ENCODE results near the gene BCL2L11. TPM values are rescaled to one million over a fixed set of nuclear protein-coding genes. Genes with fewer than 3 reads are reported as not detected.

BCL2L11 gene
- total and polyA plus RNA-seq, 2 experiments from 2014 or later, result 12.3 to 25.3 TPM

- Histone ChIP-seq H3K79me2 (no peaks in the 10 kb centered on the region), H3K4me3 (no peak overlapping the region), H3K4me1 (ENCODE audit: insufficient read depth) (no peaks in the 10 kb centered on the region), H3K9me2 (replicated peaks; ENCODE audit: insufficient read depth) (no peaks in the 10 kb centered on the region), H3K27ac (no peak overlapping the region), H3K9me3 (ENCODE audit: low read depth) (no peaks in the 10 kb centered on the region), H4K20me1 (ENCODE audit: insufficient read depth, poor library complexity, severe bottlenecking) (no peaks in the 10 kb centered on the region), H3K36me3 (replicated peaks; ENCODE audit: insufficient read depth, low read depth) (no peaks in the 10 kb centered on the region), H3K27me3 (no peaks in the 10 kb centered on the region), H2AFZ (no peak overlapping the region), H3K4me2 (no peak overlapping the region)
- 84% methylated on average over 11 of the region's 11 CpGs for WGBS (ENCODE audit: low lambda C conversion rate, missing lambda C conversion rate)
- TF ChIP-seq EZH2 (IDR thresholded peaks at IDR 0.05; ENCODE audit: borderline replicate concordance), result no peak
- no peak for TF ChIP-seq CTCF (IDR thresholded peaks at IDR 0.05; ENCODE audit: poor library complexity)
- TF ChIP-seq EZH2phosphoT487 (IDR thresholded peaks at IDR 0.05; ENCODE audit: low read depth, severe bottlenecking, unreplicated experiment), result no peak
- no peak for DNase-seq (ENCODE audit: low spot score)
Measured at GRCh38 chr2:111200333-111200881, 79.7 kb downstream of the BCL2L11 start.

GRCh38 chr2:111201214-111201613, 80.5 kb downstream of the BCL2L11 start:
- no peaks in the 10 kb centered on the region for H3K79me2 ChIP-seq
- H3K27ac ChIP-seq, result no peak overlapping the region
- H3K36me3 ChIP-seq (replicated peaks; ENCODE audit: insufficient read depth, low read depth), result no peaks in the 10 kb centered on the region
- no peaks in the 10 kb centered on the region for H4K20me1 ChIP-seq (ENCODE audit: insufficient read depth, poor library complexity, severe bottlenecking)
- TF ChIP-seq EZH2phosphoT487 (IDR thresholded peaks at IDR 0.05; ENCODE audit: low read depth, severe bottlenecking, unreplicated experiment) (no peak), CTCF (IDR thresholded peaks at IDR 0.05; ENCODE audit: poor library complexity) (no peak), EZH2 (IDR thresholded peaks at IDR 0.05; ENCODE audit: borderline replicate concordance) (no peak)
- 85% methylated on average over 4 of the region's 4 CpGs for WGBS (ENCODE audit: low lambda C conversion rate, missing lambda C conversion rate)
- no peaks in the 10 kb centered on the region for H3K27me3 ChIP-seq
- no peaks in the 10 kb centered on the region for H3K9me2 ChIP-seq (replicated peaks; ENCODE audit: insufficient read depth)
- H2AFZ ChIP-seq, result no peak overlapping the region
- no peak for DNase-seq (ENCODE audit: low spot score)
- H3K4me2 ChIP-seq, result no peak overlapping the region
- no peaks in the 10 kb centered on the region for H3K9me3 ChIP-seq (ENCODE audit: low read depth)
- no peak overlapping the region for H3K4me3 ChIP-seq
- H3K4me1 ChIP-seq (ENCODE audit: insufficient read depth), result no peaks in the 10 kb centered on the region

DNA sequence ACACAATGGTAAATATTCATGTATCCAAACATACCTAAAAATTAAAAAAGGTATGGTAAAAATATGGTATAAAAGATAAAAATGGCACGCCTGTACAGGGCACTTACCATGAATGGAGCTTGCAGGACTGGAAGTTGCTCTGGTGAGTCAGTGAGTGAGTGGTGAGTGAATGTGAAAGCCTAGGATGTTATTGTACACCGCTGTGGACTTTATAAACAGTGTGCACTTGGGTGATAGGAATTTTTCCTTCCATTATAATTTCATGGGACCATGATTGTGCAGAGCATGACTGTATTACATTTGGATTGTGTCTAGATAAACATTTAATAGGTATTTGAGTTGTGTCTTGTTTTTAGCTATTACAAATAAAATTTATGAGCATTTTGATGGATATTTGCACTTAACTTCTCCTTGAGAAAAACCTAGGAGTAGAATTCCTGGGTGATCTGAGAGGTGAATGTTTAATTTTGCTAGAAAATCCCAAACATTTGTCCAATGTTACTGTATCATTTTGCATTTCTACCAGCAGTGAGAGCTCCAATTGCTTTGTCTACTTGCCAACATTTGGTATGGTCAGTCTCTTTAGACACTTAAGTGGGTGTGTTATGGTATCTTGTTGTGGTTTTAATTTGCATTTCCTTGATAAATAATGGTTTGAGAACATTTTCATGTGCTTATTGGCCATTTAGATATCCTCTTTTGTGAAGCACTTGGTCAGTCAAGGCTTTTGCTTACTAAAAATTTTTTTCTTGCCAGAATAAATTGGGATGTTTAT, 81.7 kb downstream of the BCL2L11 start:
- Histone ChIP-seq H3K4me1 (ENCODE audit: insufficient read depth) (no peaks in the 10 kb centered on the region), H3K4me3 (no peak overlapping the region), H3K9me3 (ENCODE audit: low read depth) (no peaks in the 10 kb centered on the region), H3K4me2 (no peak overlapping the region), H3K36me3 (replicated peaks; ENCODE audit: insufficient read depth, low read depth) (no peaks in the 10 kb centered on the region), H3K27ac (no peak overlapping the region), H3K27me3 (no peaks in the 10 kb centered on the region), H3K9me2 (replicated peaks; ENCODE audit: insufficient read depth) (no peaks in the 10 kb centered on the region), H2AFZ (no peak overlapping the region), H4K20me1 (ENCODE audit: insufficient read depth, poor library complexity, severe bottlenecking) (no peaks in the 10 kb centered on the region), H3K79me2 (no peaks in the 10 kb centered on the region)
- 89% methylated on average over 2 of the region's 2 CpGs for WGBS (ENCODE audit: low lambda C conversion rate, missing lambda C conversion rate)
- DNase-seq (ENCODE audit: low spot score), result no peak
- TF ChIP-seq EZH2phosphoT487 (IDR thresholded peaks at IDR 0.05; ENCODE audit: low read depth, severe bottlenecking, unreplicated experiment), result no peak
- no peak for TF ChIP-seq CTCF (IDR thresholded peaks at IDR 0.05; ENCODE audit: poor library complexity)
- no peak for TF ChIP-seq EZH2 (IDR thresholded peaks at IDR 0.05; ENCODE audit: borderline replicate concordance)

Data from hepatocyte (in vitro differentiated cells).